GM18505 (cell line): Measurements from ENCODE around the gene MTPN.

ENCODE experiments used
- ATAC-seq: cut with Tn5 transposase; IDR thresholded peaks from one replicate; pipeline ENCODE4 v1.9.1; 2021; ENCODE audit not compliant: unreplicated experiment
- POLR2A ChIP-seq: IDR thresholded peaks from 4 replicates; pipeline ENCODE4 v1.6.1; 2011; ENCODE audit warnings: borderline replicate concordance; ENCODE audit not compliant: insufficient read depth, insufficient read length; ENCODE audit errors: extremely low read depth

MTPN gene

GRCh38 chr7:136000288-136000913 is 23.2 kb upstream of the MTPN start:
- TF ChIP-seq POLR2A, result no peak
- no peak for ATAC-seq

GRCh38 chr7:135998081-135998480 is 20.9 kb upstream of the MTPN start:
- no peak for TF ChIP-seq POLR2A
- no peak for ATAC-seq

DNA sequence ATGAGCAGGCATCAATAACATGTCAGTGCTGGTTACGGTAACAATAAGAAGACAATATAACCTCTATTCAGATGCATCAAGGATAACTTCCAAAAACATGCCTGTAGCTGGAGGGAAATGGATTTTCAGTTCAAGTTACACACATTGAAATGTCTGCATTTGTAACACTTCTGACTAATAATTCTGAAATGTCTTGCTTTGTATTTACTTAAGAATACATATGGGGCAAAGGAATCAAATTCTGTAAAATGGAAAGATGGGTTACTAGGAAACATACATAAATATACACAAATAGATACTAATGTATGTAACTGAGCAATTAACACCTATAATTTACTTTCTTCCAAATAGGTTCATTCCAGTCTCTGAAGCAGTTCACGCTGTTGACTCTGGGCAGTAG is 18.6 kb upstream of the MTPN start:
- TF ChIP-seq POLR2A, result no peak
- no peak for ATAC-seq

DNA sequence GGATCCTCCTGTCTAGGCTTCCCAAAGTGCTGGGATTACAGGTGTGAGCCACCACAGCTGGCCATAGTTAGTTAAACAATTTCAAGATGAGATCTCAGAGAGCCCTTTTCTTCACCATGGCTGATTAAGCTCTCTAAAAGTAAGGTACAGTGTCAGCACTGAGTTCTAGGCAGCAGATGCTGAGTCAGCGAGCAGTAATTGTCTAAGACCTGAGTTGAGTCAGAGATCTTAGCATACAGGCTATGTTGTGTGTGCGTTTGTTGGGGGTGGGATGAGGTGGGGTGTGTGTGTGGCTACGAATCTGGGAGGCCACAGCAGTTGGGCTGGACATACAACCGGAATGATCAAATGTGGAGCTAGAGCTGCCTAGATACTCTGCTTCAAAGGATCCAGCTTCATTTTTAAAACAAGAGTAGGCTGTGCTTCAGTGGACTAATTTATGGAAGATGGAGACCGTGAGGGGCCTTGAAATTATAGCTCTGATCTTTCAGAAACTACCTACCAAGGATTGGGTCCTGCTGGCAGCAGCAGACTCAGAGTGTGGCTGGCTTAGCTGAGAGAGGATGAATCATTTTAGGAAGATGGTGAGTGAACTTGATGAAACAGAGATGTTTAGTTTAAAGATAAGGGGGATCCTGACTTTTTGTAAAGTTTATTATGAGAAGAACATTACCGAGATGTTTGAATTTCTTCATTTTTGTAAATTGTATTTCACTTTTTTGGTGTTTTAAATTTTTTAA is 17.5 kb upstream of the MTPN start:
- no peak for ATAC-seq

GRCh38 chr7:135993950-135994349 is 16.8 kb upstream of the MTPN start:
- ATAC-seq, result peak; percentile 72
- TF ChIP-seq POLR2A, result no peak

More for the DNA sequence above, 17.5 kb upstream of the MTPN start:
- TF ChIP-seq POLR2A, result no peak

DNA sequence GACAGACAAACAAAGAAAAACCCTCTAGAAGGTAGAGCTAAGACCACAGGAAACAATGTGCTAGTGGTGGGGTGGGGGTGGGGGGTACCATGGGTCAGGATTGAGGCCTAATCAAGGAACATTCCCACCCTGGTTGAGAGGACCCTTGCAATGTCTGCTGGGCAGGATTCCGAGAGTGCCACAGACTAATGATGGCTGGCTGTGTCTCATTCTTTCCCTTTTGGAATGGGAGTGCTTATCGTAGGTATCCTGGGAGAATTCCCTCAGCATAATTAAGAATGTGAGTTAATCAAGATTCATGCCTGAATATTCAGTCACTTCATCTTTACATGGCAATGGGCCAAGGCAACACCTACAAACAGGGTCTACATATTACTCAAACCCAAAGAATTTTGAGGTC is 14.7 kb upstream of the MTPN start:
- TF ChIP-seq POLR2A, result no peak

DNA sequence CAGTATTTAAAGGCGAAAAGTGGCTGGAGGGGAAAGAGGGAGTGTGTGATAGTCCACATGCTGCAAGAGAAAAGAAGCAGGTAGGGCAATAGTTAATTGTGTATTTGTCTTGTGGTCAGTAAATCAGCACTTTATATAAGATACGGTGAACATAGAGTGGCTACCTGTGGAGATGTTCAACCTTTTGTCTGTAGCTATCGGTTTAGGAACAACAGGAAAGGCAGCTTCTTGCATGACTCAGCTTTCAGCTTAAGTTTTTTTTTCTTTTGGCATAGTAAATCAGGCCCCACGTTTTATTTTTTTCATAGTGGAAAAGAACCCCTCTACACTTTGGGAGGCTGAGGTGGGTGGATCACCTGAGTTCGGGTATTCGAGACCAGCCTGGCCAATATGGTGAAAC is 14.2 kb upstream of the MTPN start:
- ATAC-seq, result no peak
- no peak for TF ChIP-seq POLR2A

More for the DNA sequence above, 14.7 kb upstream of the MTPN start:
- no peak for ATAC-seq

DNA sequence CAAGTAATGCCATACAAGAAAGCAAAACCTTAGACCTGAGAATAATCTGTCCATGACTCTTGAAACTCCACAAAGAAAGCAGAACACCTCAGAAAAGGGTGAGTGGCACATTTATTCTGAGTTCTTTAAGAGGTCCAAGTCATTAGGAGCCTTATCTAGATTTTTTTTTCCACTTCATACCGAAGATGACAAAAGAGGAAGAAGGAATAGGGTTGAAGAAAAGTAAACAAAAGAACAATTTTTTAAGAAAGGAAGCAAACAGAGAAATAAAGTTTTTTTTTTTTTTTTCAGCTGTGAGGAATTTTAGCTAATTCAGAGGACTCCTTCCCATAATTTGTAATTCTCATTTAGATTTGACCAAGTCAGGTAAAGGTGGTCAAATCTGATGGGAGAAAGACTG is 13.1 kb upstream of the MTPN start:
- ATAC-seq, result no peak
- TF ChIP-seq POLR2A, result no peak

GRCh38 chr7:135981958-135982646 is 4.9 kb upstream of the MTPN start:
- no peak for ATAC-seq
- TF ChIP-seq POLR2A, result no peak

DNA sequence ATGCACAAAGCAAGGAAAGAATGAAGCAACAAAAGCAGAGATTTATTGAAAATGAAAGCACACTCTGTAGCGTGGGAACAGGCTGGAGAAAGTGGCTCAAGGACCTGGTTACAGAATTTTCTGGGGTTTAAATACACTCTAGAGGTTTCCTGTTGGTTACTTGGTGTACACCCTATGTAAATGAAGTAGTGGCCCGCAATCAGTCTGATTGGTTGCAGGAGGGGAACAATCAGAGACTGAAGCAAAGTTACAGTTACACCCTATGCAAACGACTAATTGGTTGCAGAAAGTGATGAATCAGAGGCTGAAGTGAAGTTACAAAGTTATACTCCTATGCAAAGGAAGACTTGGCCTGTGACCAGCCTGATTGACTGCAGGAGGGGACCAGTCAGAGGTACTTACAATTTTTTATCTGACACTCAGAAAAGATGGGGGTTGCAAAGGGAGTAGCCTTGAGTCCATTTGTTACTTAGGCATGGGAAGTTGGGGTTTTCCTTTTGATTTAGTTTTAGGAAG is 3.6 kb upstream of the MTPN start:
- ATAC-seq, result peak; percentile 58
- peak; percentile 12 for TF ChIP-seq POLR2A

GRCh38 chr7:135980012-135980551 is 2.9 kb upstream of the MTPN start:
- TF ChIP-seq POLR2A, result no peak
- ATAC-seq, result peak; percentile 19

DNA sequence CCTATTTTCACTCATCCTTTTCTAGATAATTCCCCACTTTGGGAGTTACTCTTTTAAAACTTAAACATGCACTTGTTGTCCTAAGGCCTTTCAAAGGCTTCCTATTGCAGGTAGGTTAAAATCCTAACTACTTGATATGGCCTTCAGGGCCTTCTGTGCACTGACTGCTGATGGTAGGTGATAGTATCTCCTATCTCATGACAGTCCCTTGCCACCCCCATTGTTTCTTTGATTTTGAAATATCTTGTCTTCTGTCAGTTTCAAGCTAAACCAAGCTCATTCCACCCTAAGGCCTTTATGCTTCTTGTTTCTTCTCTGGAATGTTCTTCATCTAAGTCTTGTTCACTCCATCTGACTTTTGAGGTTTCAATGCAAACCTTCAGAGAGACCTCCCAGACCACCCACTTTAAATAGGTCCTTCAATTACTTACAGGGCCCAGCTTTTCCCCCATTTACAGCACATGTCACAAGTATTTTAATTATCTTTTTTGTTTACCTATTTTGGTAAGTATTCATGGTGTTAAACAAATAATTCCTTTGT is 2.4 kb upstream of the MTPN start:
- TF ChIP-seq POLR2A, result no peak
- ATAC-seq, result no peak

- TF ChIP-seq POLR2A, result no peak
- no peak for ATAC-seq
Measured at GRCh38 chr7:135978624-135979023, 1.5 kb upstream of the MTPN start.

DNA sequence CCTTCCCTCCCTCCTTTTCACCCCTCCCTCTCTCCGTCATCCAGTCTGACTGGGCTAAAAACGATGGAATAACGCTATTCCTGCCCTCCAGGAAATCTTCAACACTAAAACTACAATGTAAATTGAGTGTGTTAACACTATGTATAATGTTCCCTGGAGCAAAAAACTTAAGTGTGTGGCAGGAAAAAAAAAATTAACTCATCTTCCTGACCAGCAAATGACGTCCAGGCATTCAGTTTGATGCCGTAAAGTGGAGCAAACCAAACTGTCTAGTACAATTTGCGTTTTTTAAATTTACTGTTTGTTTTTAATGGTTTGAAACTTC is 545 bp upstream of the MTPN start:
- no peak for TF ChIP-seq POLR2A

DNA sequence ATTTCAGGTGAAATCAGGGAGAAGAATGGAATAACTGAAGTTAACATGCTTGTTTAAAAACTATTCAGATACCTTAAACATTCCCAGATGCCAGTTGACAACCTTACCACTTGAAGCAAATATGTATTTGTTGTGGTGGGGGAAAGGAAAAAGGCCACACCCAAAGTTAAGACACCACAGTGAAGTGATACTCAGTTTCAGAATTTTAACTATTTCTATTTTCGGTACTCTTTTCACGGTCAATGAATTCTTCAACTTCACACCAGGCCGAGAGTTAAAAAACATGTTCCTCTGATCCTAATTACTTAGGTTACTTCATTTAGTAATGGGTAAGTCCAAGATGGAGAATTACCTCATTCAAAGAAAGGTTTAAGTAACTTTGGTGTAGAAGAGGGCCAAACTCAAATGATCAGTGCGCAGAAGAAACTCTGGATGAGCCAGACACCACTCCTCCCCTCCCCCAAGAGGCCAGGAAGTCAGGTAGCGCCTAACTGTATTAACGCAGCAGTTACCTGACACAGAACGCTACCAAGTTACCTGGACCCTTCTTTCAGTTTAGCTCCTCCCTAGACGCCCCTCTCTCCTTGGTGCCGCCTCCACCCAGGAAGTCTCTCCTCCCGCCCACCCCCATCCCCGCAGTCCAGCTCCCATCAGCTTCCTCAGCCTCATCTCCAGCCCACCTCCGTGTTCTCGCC is 700 bp downstream of the MTPN start:
- TF ChIP-seq POLR2A, result no peak
- ATAC-seq, result peak; percentile 9

More for the DNA sequence above, 545 bp upstream of the MTPN start:
- ATAC-seq, result no peak
